HL-60/S4 treated with phorbol 12-myristate 13-acetate at 8.2 ng/mL for 4 days and 3 days (cell line): ENCODE data around the gene TBC1D10A.

ENCODE experiments used
- in situ Hi-C: fragments of 300-500 bp; cut with MboI; formaldehyde crosslinking; loops from 2 replicates; pipeline ENCODE4 v1.15.0; 2022; ENCODE audit warnings: low sequenced_read_pairs

Gene TBC1D10A

GRCh38 chr22:30301995-30302809 lies 24.5 kb downstream of the TBC1D10A start:
- in situ Hi-C loops: no loop called here

- in situ Hi-C loops: no loop called here
Measured at GRCh38 chr22:30299322-30299721, 27.4 kb downstream of the TBC1D10A start.

- in situ Hi-C loops: no loop called here
Measured at GRCh38 chr22:30297991-30298701, 28.6 kb downstream of the TBC1D10A start.

- in situ Hi-C loops: no loop called here
Measured at GRCh38 chr22:30297276-30297990, 29.3 kb downstream of the TBC1D10A start.

GRCh38 chr22:30296833-30297232 lies 29.9 kb downstream of the TBC1D10A start:
- in situ Hi-C loops: no loop called here

- in situ Hi-C loops: no loop called here
Measured at GRCh38 chr22:30296324-30296723, 30.4 kb downstream of the TBC1D10A start.

- in situ Hi-C loops: no loop called here
Measured at GRCh38 chr22:30295576-30295975, 31.2 kb downstream of the TBC1D10A start.

- in situ Hi-C loops: no loop called here
Measured at GRCh38 chr22:30294830-30295229, 31.9 kb downstream of the TBC1D10A start.

- in situ Hi-C loops: no loop called here
Measured at GRCh38 chr22:30294066-30294465, 32.7 kb downstream of the TBC1D10A start.

GRCh38 chr22:30293026-30293425 lies 33.7 kb downstream of the TBC1D10A start:
- in situ Hi-C loops: no loop called here

- in situ Hi-C loops: no loop called here
Measured at GRCh38 chr22:30292069-30292970, 34.4 kb downstream of the TBC1D10A start.

- in situ Hi-C loops: no loop called here
Measured at GRCh38 chr22:30291058-30291892, 35.5 kb downstream of the TBC1D10A start.

GRCh38 chr22:30290342-30291057 lies 36.2 kb downstream of the TBC1D10A start:
- in situ Hi-C loops: no loop called here

GRCh38 chr22:30289980-30290313 lies 36.8 kb downstream of the TBC1D10A start:
- in situ Hi-C loops: no loop called here

- in situ Hi-C loops: no loop called here
Measured at GRCh38 chr22:30289141-30289979, 37.4 kb downstream of the TBC1D10A start, which contains the start of gene CASTOR1. CASTOR1 (minus strand) TSS chr22:30289505; CDS start chr22:30289497, 8 bp downstream.

- in situ Hi-C loops: no loop called here
Measured at GRCh38 chr22:30288419-30289140, 38.2 kb downstream of the TBC1D10A start.

GRCh38 chr22:30287648-30288418 lies 38.9 kb downstream of the TBC1D10A start:
- in situ Hi-C loops: no loop called here
